Panc1 (cell line): ENCODE data around the gene DNAH6. TPM values are rescaled to one million over a fixed set of nuclear protein-coding genes. Genes with fewer than 3 reads are reported as not detected.

Source experiments
- ATAC-seq: fragments of 200-7000 bp; cut with Tn5 transposase; 2 replicates; pipeline ENCODE4 v1.9.1; 2020; ENCODE audit warnings: mild to moderate bottlenecking, moderate library complexity
- BruUV-seq: library from RNA; stranded (reverse); fragments of 400-500 nt; replicated peaks from 2 replicates; lab custom pipeline; 2021; lab: Mats Ljungman, UMichigan
- CTCF ChIA-PET: fragments of 300-600 bp; sonication (Branson Sonifier 250); formaldehyde crosslinking; loops from one replicate; lab custom pipeline; 2022; ENCODE audit warnings: antibody characterized with exemption; lab: Charles Lee
- POLR2A ChIA-PET: fragments of 300-600 bp; sonication (Branson Sonifier 250); formaldehyde crosslinking; loops from one replicate; lab custom pipeline; 2022; ENCODE audit warnings: antibody characterized with exemption; lab: Charles Lee
- DNase-seq: peaks from one replicate; pipeline ENCODE4 v3.0.0-alpha.2; 2010; ENCODE audit warnings: low read depth, low spot score
- H3K27ac ChIP-seq: 2 replicates; pipeline ENCODE4 v1.5.1; 2011; ENCODE audit warnings: mild to moderate bottlenecking, low read length, inconsistent platforms
- H3K27me3 ChIP-seq: fragments of 200-500 bp; sonication (Bioruptor generic); 2 replicates; pipeline ENCODE4 v1.6.0; 2014; ENCODE audit warnings: low read length, inconsistent platforms; ENCODE audit not compliant: control insufficient read depth, insufficient read depth
- H3K36me3 ChIP-seq: fragments of 200-500 bp; sonication (Bioruptor generic); 2 replicates; pipeline ENCODE4 v1.5.1; 2014; ENCODE audit warnings: inconsistent platforms, mild to moderate bottlenecking, low read length, moderate library complexity; ENCODE audit not compliant: control insufficient read depth, insufficient read depth
- H3K4me1 ChIP-seq: 2 replicates; pipeline ENCODE4 v1.5.1; 2011; ENCODE audit warnings: inconsistent platforms, mild to moderate bottlenecking, low read length, moderate library complexity; ENCODE audit not compliant: control insufficient read depth, insufficient read depth
- H3K4me3 ChIP-seq, 2 experiments: 2 replicates each; pipeline ENCODE4 v1.5.1; 2011 to 2012; ENCODE audit warnings: low read depth in 2 of 2, low read length in 2 of 2, mild to moderate bottlenecking in 2 of 2, inconsistent platforms in 1 of 2, moderate library complexity in 1 of 2
- H3K9me3 ChIP-seq: fragments of 200-500 bp; sonication (Bioruptor generic); 2 replicates; pipeline ENCODE4 v1.5.1; 2014; ENCODE audit warnings: low read depth, mild to moderate bottlenecking, inconsistent platforms, low read length, moderate library complexity; ENCODE audit not compliant: control insufficient read depth, insufficient read depth
- CTCF ChIP-seq: fragments of 450-650 bp; IDR thresholded peaks from 2 replicates; pipeline ENCODE4 v1.5.1; 2017; ENCODE audit warnings: mild to moderate bottlenecking
- POLR2AphosphoS5 ChIP-seq: IDR thresholded peaks from 2 replicates; pipeline ENCODE4 v1.6.1; 2012; ENCODE audit warnings: mild to moderate bottlenecking, low read depth, low read length, moderate library complexity
- REST ChIP-seq, 2 experiments: IDR thresholded peaks; 2 replicates each; pipeline ENCODE4 v1.6.1; 2011 to 2012; ENCODE audit warnings: low read depth in 2 of 2, control low read depth in 1 of 2, low read length in 1 of 2, mild to moderate bottlenecking in 1 of 2, moderate library complexity in 1 of 2; ENCODE audit not compliant: insufficient read depth in 1 of 2
- SIN3A ChIP-seq: IDR thresholded peaks from 2 replicates; pipeline ENCODE4 v1.6.1; 2012; ENCODE audit warnings: low read depth, mild to moderate bottlenecking, low read length, moderate library complexity, borderline replicate concordance; ENCODE audit not compliant: insufficient read depth
- TCF7L2 ChIP-seq: IDR thresholded peaks from 2 replicates; pipeline ENCODE4 v1.6.1; 2011; ENCODE audit warnings: mild to moderate bottlenecking, low read depth, low read length, inconsistent platforms
- in situ Hi-C: cut with HindIII; loops from 2 replicates; pipeline ENCODE4 v1.10.0; 2016; ENCODE audit warnings: low sequenced_read_pairs, low pct_unique_long_range_greater_than_20kb
- intact Hi-C: fragments of 100-400 bp; cut with micrococcal nuclease; formaldehyde crosslinking; loops from one replicate; pipeline ENCODE4 v1.10.0; 2022; ENCODE audit not compliant: unreplicated experiment
- total RNA-seq: library from RNA; stranded (reverse); gene quantifications from one replicate; pipeline ENCODE4 v1.2.1, GENCODE V29; 2021; ENCODE audit not compliant: unreplicated experiment

Gene DNAH6
- total RNA-seq, 1 experiment from 2014 or later: 0.26 TPM

- no peak for ATAC-seq
- in situ Hi-C loops (no loop called here), intact Hi-C loops (no loop called here)
- no peak for TF ChIP-seq TCF7L2
- ChIA-PET CTCF (no interaction called here), POLR2A (no interaction called here)
- Histone ChIP-seq H3K27ac (no peak overlapping the region), H3K4me3 (no peak overlapping the region), H3K27me3 (no peaks in the 10 kb centered on the region; the same call in 1 of the 2 replicates), H3K36me3 (no peaks in the 10 kb centered on the region), H3K4me1 (no peaks in the 10 kb centered on the region), H3K9me3 (no peaks in the 10 kb centered on the region)
- DNase-seq: no peak
- no TSS peak for BruUV-seq
Observed at GRCh38 chr2:84527137-84528129, 11.1 kb downstream of the DNAH6 start.

- BruUV-seq: no TSS peak
- Histone ChIP-seq H3K27ac (no peak overlapping the region), H3K27me3 (no peaks in the 10 kb centered on the region; the same call in 1 of the 2 replicates), H3K36me3 (no peaks in the 10 kb centered on the region), H3K4me3 (no peak overlapping the region), H3K9me3 (no peaks in the 10 kb centered on the region), H3K4me1 (no peaks in the 10 kb centered on the region)
- in situ Hi-C loops: no loop called here
- DNase-seq (no peak), ATAC-seq (no peak)
- intact Hi-C loops: no loop called here
- ChIA-PET CTCF (no interaction called here), POLR2A (no interaction called here)
- TF ChIP-seq CTCF (no peak), REST (IDR thresholded peaks at IDR 0.05; ENCODE audit: insufficient read depth in 1 of 2, low read depth in 2 of 2, low read length in 1 of 2) (no peak), SIN3A (no peak), POLR2AphosphoS5 (no peak), TCF7L2 (no peak)
Observed at GRCh38 chr2:84532291-84532690, 16.0 kb downstream of the DNAH6 start.

- Histone ChIP-seq H3K36me3 (no peaks in the 10 kb centered on the region), H3K4me3 (no peak overlapping the region), H3K27me3 (no peaks in the 10 kb centered on the region), H3K27ac (no peak overlapping the region), H3K4me1 (no peaks in the 10 kb centered on the region), H3K9me3 (no peaks in the 10 kb centered on the region)
- intact Hi-C loops: no loop called here
- in situ Hi-C loops: no loop called here
- no TSS peak for BruUV-seq
- ChIA-PET POLR2A (no interaction called here), CTCF (no interaction called here)
- ATAC-seq (no peak), DNase-seq (no peak)
- TF ChIP-seq CTCF: no peak
- TF ChIP-seq POLR2AphosphoS5: no peak
- TF ChIP-seq REST (IDR thresholded peaks at IDR 0.05; ENCODE audit: insufficient read depth in 1 of 2, low read depth in 2 of 2, low read length in 1 of 2): no peak
- TF ChIP-seq TCF7L2: no peak
- TF ChIP-seq SIN3A: no peak
Observed at GRCh38 chr2:84534225-84534624, 17.9 kb downstream of the DNAH6 start.
